Stimulated activated CD8-positive, alpha-beta memory T cell treated with anti-CD3 and anti-CD28 coated beads, Interleukin-7, amount 100 ng/mL, for 4 hours (primary cell): ENCODE data around the gene CMIP.

ENCODE experiments used
- DNase-seq, 2 donors: peaks; one replicate each; pipeline ENCODE4 v3.0.0-alpha.2; 2020; ENCODE audit warnings: low read depth in 2 of 2

Gene CMIP

GRCh38 chr16:81461766-81462165 lies 17.2 kb downstream of the CMIP start:
- no peak for DNase-seq

DNA sequence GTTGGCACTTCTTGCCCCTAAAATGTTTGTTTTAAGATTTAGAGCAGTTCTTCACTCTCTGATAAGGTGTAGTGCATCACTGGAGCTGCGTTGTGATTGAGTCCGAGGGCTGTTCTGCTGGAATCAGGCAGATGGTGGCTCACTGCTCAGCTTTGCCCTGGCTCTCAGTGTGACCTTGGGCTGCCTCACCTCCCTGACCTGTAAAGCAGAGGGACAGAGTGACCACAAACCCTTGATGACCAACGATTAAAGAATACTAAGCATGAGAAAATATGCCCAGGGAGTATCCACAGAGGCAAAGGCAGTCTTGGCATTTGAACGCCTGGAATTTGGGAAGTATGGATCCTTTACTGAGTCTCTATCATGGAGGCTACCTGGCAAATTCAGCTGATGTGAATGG lies 18.1 kb downstream of the CMIP start:
- no peak for DNase-seq

DNA sequence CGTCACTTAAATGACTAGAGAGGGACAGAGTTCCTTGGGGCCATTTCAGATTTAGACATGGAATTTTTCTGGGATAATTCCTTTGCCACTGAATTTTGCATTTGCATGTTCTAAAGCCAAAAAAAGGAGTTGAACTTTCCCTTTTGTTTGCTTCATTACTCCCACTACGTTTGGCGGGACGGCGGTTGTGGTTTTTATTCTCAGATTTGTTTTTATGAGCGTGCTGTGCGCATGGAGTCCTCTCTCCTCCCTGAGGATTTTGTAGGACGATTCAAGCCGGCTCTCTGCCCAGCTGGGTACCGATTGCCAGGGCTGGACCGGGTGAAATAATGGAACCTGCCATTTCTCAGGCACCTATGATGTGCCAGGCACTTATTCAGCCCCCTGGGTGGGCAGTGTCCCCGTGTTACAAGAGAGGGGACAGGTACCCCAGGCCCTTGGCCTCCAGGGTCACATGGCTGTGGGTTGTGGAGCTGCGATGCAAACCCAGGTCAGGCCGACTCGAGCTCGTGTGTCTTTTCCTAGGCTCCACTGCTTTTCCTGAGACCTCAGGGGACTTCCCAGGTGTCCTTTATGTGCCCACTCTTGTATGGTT lies 18.8 kb downstream of the CMIP start:
- DNase-seq, result no peak

DNA sequence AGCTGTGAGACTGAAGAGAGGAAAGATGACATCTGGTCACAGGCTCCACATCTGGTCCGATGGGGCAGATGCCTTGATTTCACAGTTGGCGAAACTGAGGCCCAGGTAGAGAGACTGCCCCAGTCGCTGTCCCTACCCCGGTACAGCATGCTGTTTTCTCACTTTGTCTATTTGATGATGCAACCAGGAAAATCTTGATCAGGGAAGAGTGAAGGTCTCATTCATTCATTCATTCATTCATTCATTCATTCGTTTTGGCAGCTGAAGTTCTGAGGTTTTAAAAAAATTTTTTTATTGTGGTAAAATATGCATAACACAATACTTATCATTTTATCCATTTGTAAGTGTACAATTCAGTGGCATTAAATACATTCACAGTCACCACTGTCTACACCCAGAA lies 19.7 kb downstream of the CMIP start:
- no peak for DNase-seq

DNA sequence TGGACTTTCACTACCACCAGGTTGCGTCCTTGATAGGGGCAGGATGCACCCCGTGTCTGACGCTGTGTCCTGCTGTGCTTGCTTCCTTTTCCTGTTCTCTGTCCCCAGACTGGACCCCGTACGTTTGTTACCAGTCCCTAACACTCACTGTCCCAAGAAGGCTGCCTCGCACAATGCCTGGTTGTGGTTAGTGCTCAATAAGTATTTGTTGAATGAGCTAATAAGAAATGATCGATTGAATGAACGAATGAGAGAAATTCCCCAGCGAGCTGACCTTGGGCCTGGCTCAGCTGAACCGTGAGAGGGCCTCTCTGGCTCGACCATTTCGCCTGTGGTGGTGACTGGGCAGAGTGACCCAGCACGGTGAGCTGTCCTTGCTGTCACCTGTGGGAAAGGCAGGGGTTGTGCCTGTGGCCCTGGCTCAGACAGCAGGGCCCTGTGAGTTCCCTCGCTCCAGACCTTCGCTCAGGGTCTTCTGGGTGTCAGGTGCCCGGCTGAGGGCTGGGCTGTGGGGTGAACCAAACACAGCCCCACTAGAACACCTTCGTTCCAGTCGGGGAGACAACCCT lies 20.9 kb downstream of the CMIP start:
- no peak for DNase-seq

GRCh38 chr16:81466356-81466980 lies 21.9 kb downstream of the CMIP start:
- DNase-seq, result no peak

DNA sequence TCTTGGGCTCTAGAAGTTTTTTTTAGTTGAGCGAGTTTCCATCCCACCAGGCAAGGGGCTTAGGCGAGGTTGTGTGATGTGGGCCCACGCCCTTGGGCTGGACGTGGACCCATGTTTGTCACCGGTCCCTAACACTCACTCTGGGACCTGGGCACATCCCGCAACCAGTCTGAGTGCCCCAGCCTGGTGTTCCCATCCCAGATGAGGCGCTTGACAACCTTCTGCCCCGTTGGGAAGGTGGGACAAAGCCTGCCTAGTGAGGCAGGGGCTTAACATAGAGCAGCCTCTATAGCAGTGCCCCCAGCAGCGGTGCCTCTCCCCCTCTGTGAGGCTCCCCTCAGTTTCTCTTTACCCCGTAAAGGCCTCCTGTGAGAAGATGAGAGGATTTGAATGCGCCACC lies 22.5 kb downstream of the CMIP start:
- DNase-seq, result no peak

DNA sequence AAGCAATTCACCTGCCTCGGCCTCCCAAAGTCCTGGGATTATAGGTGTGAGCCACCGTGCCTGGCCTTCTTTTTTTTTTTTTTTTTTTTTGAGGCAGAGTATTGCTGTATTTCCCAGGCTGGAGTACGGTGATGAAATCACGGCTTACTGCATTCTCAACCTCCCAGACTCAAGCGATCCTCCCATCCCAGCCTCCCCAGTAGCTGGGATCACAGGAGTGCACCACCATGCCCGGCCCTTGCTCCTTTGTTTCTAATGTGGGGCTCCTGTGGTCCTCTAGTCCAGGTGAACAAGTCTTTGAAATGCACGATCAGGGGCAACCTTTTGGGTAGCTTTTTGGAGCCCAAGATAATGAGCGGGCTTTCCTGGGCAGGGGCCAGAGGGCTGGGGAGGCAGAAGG lies 23.2 kb downstream of the CMIP start:
- DNase-seq, result no peak

DNA sequence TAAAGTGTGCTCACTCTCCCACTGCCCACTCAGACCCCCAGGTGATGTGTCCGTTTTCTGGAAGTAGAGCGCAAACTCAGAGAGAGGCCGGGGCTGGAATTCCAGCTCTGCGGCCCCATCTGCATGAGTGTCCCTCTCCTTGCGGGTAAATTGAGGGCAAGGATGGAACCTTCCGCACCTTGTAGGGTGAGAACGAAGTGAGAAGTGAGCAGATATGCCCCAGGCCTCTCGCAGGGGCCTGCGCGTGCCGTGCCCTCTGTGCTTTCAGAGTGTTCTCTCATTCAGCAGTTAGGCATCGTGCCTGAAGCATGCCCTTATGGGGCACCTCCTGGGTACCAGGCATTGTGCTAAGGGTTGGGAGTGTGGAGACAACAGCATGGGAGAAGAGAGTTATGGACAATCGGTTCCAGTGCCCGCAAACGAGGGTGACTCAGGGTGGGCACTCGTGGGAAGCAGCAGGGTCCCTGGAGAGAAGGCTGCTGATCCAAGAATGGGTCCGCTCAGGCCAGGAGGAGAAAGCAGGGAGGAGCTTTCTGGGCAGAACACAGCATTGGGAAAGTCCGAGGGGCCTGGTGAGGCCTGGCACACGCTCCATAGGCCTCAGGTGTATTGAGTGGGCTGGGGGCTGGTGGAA lies 23.8 kb downstream of the CMIP start:
- DNase-seq, result no peak

DNA sequence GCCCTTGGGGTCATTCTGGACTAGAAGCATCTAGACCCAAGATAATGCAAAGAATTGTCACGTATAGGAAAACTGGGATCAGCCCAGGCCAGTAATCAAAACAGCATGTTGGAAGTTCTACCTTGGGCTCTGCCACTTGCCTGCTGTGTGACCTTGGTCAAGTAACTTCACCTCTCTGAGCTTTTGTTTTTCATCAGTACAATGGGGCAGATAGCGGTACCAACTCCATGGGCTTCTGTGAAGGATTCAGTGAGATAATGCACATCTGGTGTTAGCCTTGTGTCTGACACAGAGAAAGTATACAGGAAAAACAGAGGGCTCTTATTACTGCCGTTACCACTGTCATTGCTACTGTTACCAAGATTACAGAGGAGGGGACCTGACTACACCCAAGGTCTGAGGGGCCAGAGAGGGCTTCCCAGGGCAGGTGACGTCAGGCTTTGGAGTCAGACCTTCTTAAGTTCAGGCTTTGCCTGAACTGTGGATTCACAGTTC lies 24.6 kb downstream of the CMIP start:
- no peak for DNase-seq

DNA sequence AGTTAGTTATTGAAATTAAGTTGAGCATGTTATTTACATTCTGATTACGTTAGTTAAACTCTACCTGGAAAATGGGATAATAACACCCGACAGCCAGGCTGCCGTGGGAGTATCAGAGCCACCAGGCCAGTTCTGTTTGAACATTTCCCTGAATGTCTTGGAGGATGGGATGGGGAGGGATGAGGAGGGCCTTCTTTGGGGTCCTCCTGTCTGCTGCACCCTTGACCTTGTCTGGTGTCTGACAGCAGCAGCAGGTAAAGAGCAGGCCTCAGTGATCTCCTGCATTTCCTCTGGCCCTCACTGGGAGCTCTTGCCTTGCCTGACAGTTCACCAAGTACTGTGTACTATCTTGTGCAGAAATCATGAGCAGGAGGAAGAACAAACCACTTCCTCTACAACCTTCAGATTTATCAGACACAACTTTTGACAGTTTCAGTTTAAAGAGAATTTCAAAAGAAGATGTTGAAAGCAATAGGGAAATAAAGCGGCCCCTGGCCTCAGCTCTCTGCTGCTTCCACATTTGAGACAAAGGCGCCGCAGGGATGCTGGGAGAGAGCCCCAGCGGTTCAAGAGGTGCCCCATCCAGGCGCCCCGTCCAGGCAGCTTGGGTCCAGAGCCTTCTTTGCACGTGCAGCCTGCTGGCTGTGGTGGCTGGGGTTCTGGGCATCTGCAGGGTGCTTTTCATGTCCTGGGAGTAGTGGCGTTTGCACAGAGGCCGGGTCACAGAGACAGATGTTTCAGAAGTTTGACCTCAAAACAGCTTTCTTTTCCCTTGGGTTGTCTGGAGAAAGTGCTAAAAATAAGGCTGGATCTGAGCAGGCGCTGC lies 25.3 kb downstream of the CMIP start:
- no peak for DNase-seq

- DNase-seq, result no peak
Observed at GRCh38 chr16:81470796-81471636, 26.4 kb downstream of the CMIP start.

DNA sequence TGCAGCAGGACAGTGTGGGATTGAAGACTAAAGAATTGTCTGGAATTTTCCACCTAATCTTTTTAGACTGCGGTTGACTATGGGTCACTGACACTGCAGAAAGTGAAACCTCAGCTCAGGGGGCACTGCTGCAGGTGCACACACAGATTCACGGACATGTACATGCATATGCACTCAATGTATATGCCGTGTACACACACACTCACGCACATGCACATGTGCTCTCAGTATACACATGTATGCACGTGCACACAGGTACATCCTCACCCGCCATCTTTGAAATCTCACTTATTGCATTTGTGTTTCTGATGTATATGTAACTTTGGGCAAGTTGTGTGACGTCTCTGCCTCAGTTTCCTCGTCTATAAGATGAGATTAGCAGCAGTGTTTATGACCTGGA lies 27.3 kb downstream of the CMIP start:
- no peak for DNase-seq

GRCh38 chr16:81472391-81472790 lies 27.8 kb downstream of the CMIP start:
- DNase-seq, result no peak

DNA sequence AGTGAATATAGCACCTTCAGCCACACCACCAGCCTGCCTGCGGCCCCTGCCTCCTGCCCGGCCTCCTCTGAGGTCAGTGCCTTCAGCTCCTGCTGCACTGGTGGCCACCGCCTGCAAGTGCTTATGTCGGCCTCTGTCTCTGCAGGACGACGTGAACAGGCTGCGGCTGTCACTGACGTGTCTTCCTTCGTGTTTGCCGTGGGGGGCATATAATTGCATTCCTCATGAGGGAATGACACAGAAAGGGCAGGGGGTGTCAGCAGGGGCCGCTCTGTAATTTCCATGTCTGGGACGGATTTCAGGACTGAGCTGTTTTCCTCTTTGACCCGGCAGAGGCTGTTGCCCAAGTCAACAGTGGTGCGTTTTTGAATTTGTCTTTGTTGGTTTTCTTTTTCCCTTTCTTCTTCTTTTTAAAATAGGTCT lies 28.5 kb downstream of the CMIP start:
- DNase-seq, result no peak

GRCh38 chr16:81473558-81473957 lies 28.9 kb downstream of the CMIP start:
- DNase-seq, result no peak

DNA sequence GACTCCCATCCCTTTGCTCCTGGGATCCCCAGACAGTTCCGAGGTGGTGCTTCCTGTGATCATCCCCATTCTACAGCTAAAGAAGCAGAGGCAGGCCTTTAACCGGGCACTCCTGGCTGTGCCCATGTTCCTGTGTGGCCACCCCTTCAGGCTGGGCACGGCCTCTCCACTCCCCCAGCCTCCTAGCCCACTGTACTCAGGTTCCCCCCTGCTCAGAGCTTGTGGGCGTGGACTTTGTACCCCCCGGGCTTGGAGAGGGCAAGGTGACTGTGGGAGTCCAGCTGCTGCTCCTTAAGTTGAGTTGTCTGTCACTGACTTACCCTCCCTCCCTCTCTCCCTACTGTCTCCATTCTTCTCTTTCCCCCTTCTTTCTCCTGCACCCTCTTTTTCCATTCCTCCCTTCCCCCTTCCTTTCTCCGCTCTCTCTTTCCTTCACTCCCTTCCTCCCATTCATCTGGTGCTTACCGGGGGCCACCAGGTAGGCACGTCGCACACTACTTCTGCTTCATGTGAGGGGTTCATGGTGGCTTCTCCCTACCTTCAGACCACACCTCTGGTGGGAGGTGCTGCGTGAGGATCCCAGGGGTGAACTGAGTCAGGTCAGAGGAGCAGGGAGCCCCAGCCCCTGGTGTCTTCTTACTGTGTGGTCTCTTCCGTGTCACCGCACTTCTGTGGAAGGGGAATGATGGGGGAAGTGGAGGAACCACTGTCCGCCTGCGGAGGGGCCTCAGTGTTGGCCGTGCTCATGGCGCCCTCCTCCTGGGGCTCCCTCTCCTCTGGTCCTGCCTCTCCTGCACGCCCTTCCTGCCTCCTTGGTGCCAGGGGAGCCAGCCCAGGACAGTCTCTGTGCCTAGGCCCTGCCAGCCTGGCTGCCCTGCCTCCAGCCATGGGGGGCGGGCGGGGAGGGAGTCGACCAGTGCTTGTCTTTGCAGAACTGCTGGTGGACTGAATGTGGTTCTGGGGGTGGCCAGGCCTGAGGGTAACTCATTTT lies 29.7 kb downstream of the CMIP start:
- no peak for DNase-seq

- DNase-seq, result no peak
Observed at GRCh38 chr16:81477697-81478693, 33.4 kb downstream of the CMIP start.
